GM23338 (cell line): ENCODE results near the gene PER1. TPM values are rescaled to one million over a fixed set of nuclear protein-coding genes. Genes with fewer than 3 reads are reported as not detected.

Experiments
- ATAC-seq: fragments of 200-7000 bp; cut with Tn5 transposase; 3 replicates; pipeline ENCODE4 v1.9.1; 2020
- DNase-seq: peaks from one replicate; pipeline ENCODE4 v3.0.0-alpha.2; 2015; ENCODE audit warnings: low spot score
- H2AFZ ChIP-seq: fragments of 200-600 bp; sonication (generic); 2 replicates; pipeline ENCODE4 v1.8.0; 2016; ENCODE audit warnings: antibody characterized with exemption, mild to moderate bottlenecking, moderate library complexity
- H3F3A ChIP-seq: fragments of 200-600 bp; sonication (generic); replicated peaks from 2 replicates; pipeline ENCODE4 v1.8.0; 2017; ENCODE audit warnings: antibody characterized with exemption, mixed run types, low read depth
- H3K27ac ChIP-seq: fragments of 200-600 bp; sonication (generic); 2 replicates; pipeline ENCODE4 v1.6.1; 2016; ENCODE audit warnings: low read depth
- H3K27me3 ChIP-seq: fragments of 200-600 bp; sonication (generic); 2 replicates; pipeline ENCODE4 v1.8.0; 2016; ENCODE audit warnings: mild to moderate bottlenecking, mixed run types, moderate library complexity; ENCODE audit not compliant: insufficient read depth
- H3K36me3 ChIP-seq: fragments of 200-600 bp; sonication (generic); 2 replicates; pipeline ENCODE4 v1.8.0; 2016; ENCODE audit warnings: mild to moderate bottlenecking; ENCODE audit not compliant: insufficient read depth
- H3K4me1 ChIP-seq: fragments of 200-600 bp; sonication (generic); 2 replicates; pipeline ENCODE4 v1.8.0; 2016; ENCODE audit warnings: mild to moderate bottlenecking, moderate library complexity; ENCODE audit not compliant: insufficient read depth
- H3K4me2 ChIP-seq: fragments of 200-600 bp; sonication (generic); 2 replicates; pipeline ENCODE4 v1.7.1; 2017; ENCODE audit warnings: mixed run types
- H3K4me3 ChIP-seq: fragments of 200-600 bp; sonication (generic); 2 replicates; pipeline ENCODE4 v1.6.1; 2016; ENCODE audit warnings: mixed run types
- H3K79me2 ChIP-seq: fragments of 200-600 bp; sonication (generic); replicated peaks from 2 replicates; pipeline ENCODE4 v1.8.0; 2017; ENCODE audit warnings: mild to moderate bottlenecking; ENCODE audit not compliant: insufficient read depth
- H3K9me2 ChIP-seq: fragments of 200-600 bp; sonication (generic); 2 replicates; pipeline ENCODE4 v1.8.0; 2017; ENCODE audit not compliant: insufficient read depth
- H4K20me1 ChIP-seq: fragments of 200-600 bp; sonication (generic); replicated peaks from 2 replicates; pipeline ENCODE4 v1.8.0; 2017; ENCODE audit warnings: mild to moderate bottlenecking; ENCODE audit not compliant: insufficient read depth
- H3K27ac Mint-ChIP-seq: 2 replicates; pipeline ENCODE4 v1.8.0; 2020; ENCODE audit warnings: inconsistent platforms, mild to moderate bottlenecking, moderate library complexity, mixed read lengths
- H3K27me3 Mint-ChIP-seq: 3 replicates; pipeline ENCODE4 v1.8.0; 2022; ENCODE audit warnings: low read depth, mild to moderate bottlenecking, moderate library complexity, mixed read lengths, inconsistent platforms; ENCODE audit not compliant: insufficient read depth, poor library complexity
- H3K36me3 Mint-ChIP-seq: 3 replicates; pipeline ENCODE4 v1.8.0; 2021; ENCODE audit warnings: low read depth, mild to moderate bottlenecking, inconsistent platforms, moderate library complexity, mixed read lengths
- H3K4me1 Mint-ChIP-seq: 3 replicates; pipeline ENCODE4 v1.8.0; 2020; ENCODE audit warnings: mild to moderate bottlenecking, inconsistent platforms, mixed read lengths
- H3K4me3 Mint-ChIP-seq: 3 replicates; pipeline ENCODE4 v1.8.0; 2021; ENCODE audit warnings: moderate library complexity, mild to moderate bottlenecking, inconsistent platforms, mixed read lengths
- H3K9me3 Mint-ChIP-seq: 3 replicates; pipeline ENCODE4 v1.8.0; 2020; ENCODE audit warnings: moderate library complexity, mild to moderate bottlenecking, inconsistent platforms, mixed read lengths
- CREB1 ChIP-seq: fragments of 250-450 bp; sonication (Bioruptor Pico); IDR thresholded peaks from 2 replicates; pipeline ENCODE4 v1.5.0; 2020; ENCODE audit warnings: low read depth, mild to moderate bottlenecking, moderate library complexity
- CTCF ChIP-seq, 2 experiments: fragments of 200-600 bp in 1 of 2; sonication (generic) in 1 of 2; conservative IDR thresholded peaks; 2 replicates each; pipeline versions ENCODE4 v1.5.1 to v1.6.1; 2016 to 2017; ENCODE audit warnings: antibody characterized with exemption in 2 of 2, low read depth in 2 of 2, mild to moderate bottlenecking in 2 of 2, moderate library complexity in 1 of 2
- ETS1 ChIP-seq: IDR thresholded peaks from 2 replicates; pipeline ENCODE4 v1.6.1; 2016; ENCODE audit warnings: antibody characterized with exemption
- EZH2 ChIP-seq: fragments of 200-600 bp; sonication (generic); IDR thresholded peaks from one replicate; pipeline ENCODE4 v1.8.0; 2017; ENCODE audit warnings: antibody characterized with exemption, mild to moderate bottlenecking, low read depth; ENCODE audit not compliant: unreplicated experiment
- EZH2phosphoT487 ChIP-seq: fragments of 200-600 bp; sonication (generic); IDR thresholded peaks from one replicate; pipeline ENCODE4 v1.8.1; 2018; ENCODE audit warnings: antibody characterized with exemption; ENCODE audit not compliant: unreplicated experiment
- JUNB ChIP-seq: IDR thresholded peaks from one replicate; pipeline ENCODE4 v1.6.1; 2016; ENCODE audit warnings: antibody characterized with exemption; ENCODE audit not compliant: unreplicated experiment
- POLR2AphosphoS5 ChIP-seq: IDR thresholded peaks from 2 replicates; pipeline ENCODE4 v1.6.1; 2016; ENCODE audit warnings: antibody characterized with exemption, low read depth
- REST ChIP-seq: IDR thresholded peaks from one replicate; pipeline ENCODE4 v1.6.1; 2018; ENCODE audit warnings: antibody characterized with exemption; ENCODE audit not compliant: unreplicated experiment
- STAT1 ChIP-seq: IDR thresholded peaks from one replicate; pipeline ENCODE4 v1.6.1; 2016; ENCODE audit warnings: antibody characterized with exemption; ENCODE audit not compliant: unreplicated experiment
- ZNF331 ChIP-seq: fragments of 250-450 bp; sonication (Bioruptor Pico); IDR thresholded peaks from 2 replicates; pipeline ENCODE4 v1.5.0; 2020; ENCODE audit warnings: low read depth, mild to moderate bottlenecking, moderate library complexity
- ZNF462 ChIP-seq: fragments of 250-450 bp; sonication (Bioruptor Pico); IDR thresholded peaks from 2 replicates; pipeline ENCODE4 v1.5.0; 2020; ENCODE audit warnings: mild to moderate bottlenecking, moderate library complexity
- polyA plus RNA-seq: library from polyadenylated mRNA; unstranded; fragments of >200 nt; fragmentation: Nextera tagmentation; extraction: Ambion mirVana; gene quantifications from 2 replicates; pipeline ENCODE4 v1.2.1, GENCODE V29; 2016
- total RNA-seq: library from RNA; depleted of rRNA; stranded (reverse); fragments of >200 nt; shearing (Covaris generic); gene quantifications from 2 replicates; pipeline ENCODE4 v1.2.3, GENCODE V29; 2014

Gene PER1
- total and polyA plus RNA-seq, 2 experiments from 2014 or later, result 12.2 to 36.1 TPM

GRCh38 chr17:8151120-8151640 is 1.0 kb downstream of the PER1 start (continued):
- TF ChIP-seq ZNF462 (CRISPR knock-in tag), result no peak
- no peak for TF ChIP-seq ZNF331
- peak; percentile 29 for TF ChIP-seq ETS1
- TF ChIP-seq EZH2phosphoT487, result no peak
- no peak for TF ChIP-seq POLR2AphosphoS5

- H4K20me1 ChIP-seq, result no peaks in the 10 kb centered on the region; the same call in 1 of the 2 replicates
- H3K79me2 ChIP-seq, result peaks cover 5% of the 10 kb centered on the region; the same call in 1 of the 2 replicates
- peaks cover 26% of the 10 kb centered on the region for H3K27me3 Mint-ChIP-seq
- H3K36me3 Mint-ChIP-seq, result peaks cover 34% of the 10 kb centered on the region
- peaks cover 17% of the 10 kb centered on the region for H3K4me1 Mint-ChIP-seq
- peak overlapping the region; percentile 100 for H3K4me2 ChIP-seq
- H3K4me1 ChIP-seq, result peaks cover 26% of the 10 kb centered on the region
- H3K9me3 Mint-ChIP-seq, result no peaks in the 10 kb centered on the region; the same call in 2 of the 3 replicates
- H3F3A ChIP-seq, result peaks cover 36% of the 10 kb centered on the region; the same call in 1 of the 2 replicates
- H3K36me3 ChIP-seq, result no peaks in the 10 kb centered on the region
- H3K9me2 ChIP-seq, result no peaks in the 10 kb centered on the region
- no peak overlapping the region for H3K27ac ChIP-seq
- DNase-seq (peak; percentile 26), ATAC-seq (no peak)
- H3K27ac Mint-ChIP-seq, result no peak overlapping the region
- H3K27me3 ChIP-seq, result no peaks in the 10 kb centered on the region
- H2AFZ ChIP-seq, result no peak overlapping the region
- no peak overlapping the region; the same call in 1 of the 3 replicates for H3K4me3 Mint-ChIP-seq
- H3K4me3 ChIP-seq, result peak overlapping the region; percentile 97
- no peak for TF ChIP-seq REST
- no peak for TF ChIP-seq CTCF (conservative IDR thresholded peaks at IDR 0.05; ENCODE audit: low read depth in 2 of 2)
- TF ChIP-seq EZH2, result no peak
- TF ChIP-seq JUNB, result no peak
- no peak for TF ChIP-seq STAT1
- no peak for TF ChIP-seq CREB1 (CRISPR knock-in tag)
- no peak for TF ChIP-seq POLR2AphosphoS5
Observed at GRCh38 chr17:8150194-8151119, 1.7 kb downstream of the PER1 start.
